ENCODE data around the gene CTNND2. TPM values are rescaled to one million over a fixed set of nuclear protein-coding genes. Genes with fewer than 3 reads are reported as not detected.

CTNND2 gene
- total RNA-seq, 1 donor from 2014 or later = 2.5 TPM

DNA sequence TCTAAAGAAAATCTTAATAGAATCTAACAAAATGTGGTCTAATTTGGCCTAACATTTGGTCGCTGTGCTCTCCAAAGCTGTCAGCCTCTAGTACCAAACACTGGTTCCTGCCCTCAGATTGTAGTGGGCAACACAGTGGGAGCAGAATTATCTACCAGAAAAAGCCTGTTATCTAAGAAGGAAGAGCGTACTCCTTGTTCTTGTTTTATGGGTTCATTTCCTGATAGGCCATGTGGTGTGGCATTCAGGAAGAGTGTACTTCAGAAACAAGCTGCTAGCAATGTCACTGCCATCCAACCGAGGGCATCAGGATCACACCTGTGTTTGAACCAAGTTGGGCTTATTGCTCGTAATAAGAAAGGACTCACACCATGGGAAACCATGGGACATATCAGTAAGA is 655.3 kb downstream of the CTNND2 start:
- no peak overlapping the region for H3K27ac Mint-ChIP-seq (ENCODE audit: unreplicated experiment)
- H3K27me3 Mint-ChIP-seq (ENCODE audit: unreplicated experiment) = peaks cover 2% of the 10 kb centered on the region
- DNase-seq (ENCODE audit: extremely low spot score, unreplicated experiment) = no peak
- H3K4me1 Mint-ChIP-seq (ENCODE audit: unreplicated experiment) = no peaks in the 10 kb centered on the region
- TF ChIP-seq, protein P1, sequence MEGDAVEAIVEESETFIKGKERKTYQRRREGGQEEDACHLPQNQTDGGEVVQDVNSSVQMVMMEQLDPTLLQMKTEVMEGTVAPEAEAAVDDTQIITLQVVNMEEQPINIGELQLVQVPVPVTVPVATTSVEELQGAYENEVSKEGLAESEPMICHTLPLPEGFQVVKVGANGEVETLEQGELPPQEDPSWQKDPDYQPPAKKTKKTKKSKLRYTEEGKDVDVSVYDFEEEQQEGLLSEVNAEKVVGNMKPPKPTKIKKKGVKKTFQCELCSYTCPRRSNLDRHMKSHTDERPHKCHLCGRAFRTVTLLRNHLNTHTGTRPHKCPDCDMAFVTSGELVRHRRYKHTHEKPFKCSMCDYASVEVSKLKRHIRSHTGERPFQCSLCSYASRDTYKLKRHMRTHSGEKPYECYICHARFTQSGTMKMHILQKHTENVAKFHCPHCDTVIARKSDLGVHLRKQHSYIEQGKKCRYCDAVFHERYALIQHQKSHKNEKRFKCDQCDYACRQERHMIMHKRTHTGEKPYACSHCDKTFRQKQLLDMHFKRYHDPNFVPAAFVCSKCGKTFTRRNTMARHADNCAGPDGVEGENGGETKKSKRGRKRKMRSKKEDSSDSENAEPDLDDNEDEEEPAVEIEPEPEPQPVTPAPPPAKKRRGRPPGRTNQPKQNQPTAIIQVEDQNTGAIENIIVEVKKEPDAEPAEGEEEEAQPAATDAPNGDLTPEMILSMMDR (IDR thresholded peaks at IDR 0.05) = no peak
- H3K36me3 Mint-ChIP-seq (ENCODE audit: unreplicated experiment) = no peaks in the 10 kb centered on the region
- H3K9me3 Mint-ChIP-seq (ENCODE audit: unreplicated experiment) = peaks cover 3% of the 10 kb centered on the region
- H3K4me3 Mint-ChIP-seq (ENCODE audit: unreplicated experiment) = no peak overlapping the region

GRCh38 chr5:11247224-11247623 is 657.0 kb downstream of the CTNND2 start:
- Mint-ChIP-seq H3K27me3 (ENCODE audit: unreplicated experiment) (no peaks in the 10 kb centered on the region), H3K4me1 (ENCODE audit: unreplicated experiment) (no peaks in the 10 kb centered on the region), H3K4me3 (ENCODE audit: unreplicated experiment) (no peak overlapping the region), H3K27ac (ENCODE audit: unreplicated experiment) (no peak overlapping the region), H3K36me3 (ENCODE audit: unreplicated experiment) (no peaks in the 10 kb centered on the region), H3K9me3 (ENCODE audit: unreplicated experiment) (peaks cover 3% of the 10 kb centered on the region)
- TF ChIP-seq, protein P1 (IDR thresholded peaks at IDR 0.05) = no peak
- no peak for DNase-seq (ENCODE audit: extremely low spot score, unreplicated experiment)

GRCh38 chr5:11240293-11241190 is 663.7 kb downstream of the CTNND2 start:
- Mint-ChIP-seq H3K9me3 (ENCODE audit: unreplicated experiment) (no peaks in the 10 kb centered on the region), H3K27ac (ENCODE audit: unreplicated experiment) (no peak overlapping the region), H3K27me3 (ENCODE audit: unreplicated experiment) (no peaks in the 10 kb centered on the region), H3K4me3 (ENCODE audit: unreplicated experiment) (no peak overlapping the region), H3K36me3 (ENCODE audit: unreplicated experiment) (no peaks in the 10 kb centered on the region), H3K4me1 (ENCODE audit: unreplicated experiment) (no peaks in the 10 kb centered on the region)
- TF ChIP-seq, protein P1 (IDR thresholded peaks at IDR 0.05) = no peak
- no peak for DNase-seq (ENCODE audit: extremely low spot score, unreplicated experiment)

GRCh38 chr5:11239261-11240015 is 664.8 kb downstream of the CTNND2 start:
- no peaks in the 10 kb centered on the region for H3K36me3 Mint-ChIP-seq (ENCODE audit: unreplicated experiment)
- no peak for DNase-seq (ENCODE audit: extremely low spot score, unreplicated experiment)
- no peaks in the 10 kb centered on the region for H3K9me3 Mint-ChIP-seq (ENCODE audit: unreplicated experiment)
- TF ChIP-seq, protein P1 (IDR thresholded peaks at IDR 0.05) = no peak
- no peak overlapping the region for H3K4me3 Mint-ChIP-seq (ENCODE audit: unreplicated experiment)
- no peaks in the 10 kb centered on the region for H3K27me3 Mint-ChIP-seq (ENCODE audit: unreplicated experiment)
- no peaks in the 10 kb centered on the region for H3K4me1 Mint-ChIP-seq (ENCODE audit: unreplicated experiment)
- H3K27ac Mint-ChIP-seq (ENCODE audit: unreplicated experiment) = no peak overlapping the region

GRCh38 chr5:11234501-11234911 is 669.7 kb downstream of the CTNND2 start:
- H3K27me3 Mint-ChIP-seq (ENCODE audit: unreplicated experiment) = no peaks in the 10 kb centered on the region
- H3K4me3 Mint-ChIP-seq (ENCODE audit: unreplicated experiment) = no peak overlapping the region
- H3K4me1 Mint-ChIP-seq (ENCODE audit: unreplicated experiment) = no peaks in the 10 kb centered on the region
- no peaks in the 10 kb centered on the region for H3K36me3 Mint-ChIP-seq (ENCODE audit: unreplicated experiment)
- TF ChIP-seq, protein P1 (IDR thresholded peaks at IDR 0.05) = no peak
- DNase-seq (ENCODE audit: extremely low spot score, unreplicated experiment) = no peak
- no peak overlapping the region for H3K27ac Mint-ChIP-seq (ENCODE audit: unreplicated experiment)
- peaks cover 11% of the 10 kb centered on the region for H3K9me3 Mint-ChIP-seq (ENCODE audit: unreplicated experiment)
